ENCODE results near the gene WFIKKN1.
A peak's percentile ranks its signal among the peaks of the same experiment; 100 is the strongest.

The WFIKKN1 gene

DNA sequence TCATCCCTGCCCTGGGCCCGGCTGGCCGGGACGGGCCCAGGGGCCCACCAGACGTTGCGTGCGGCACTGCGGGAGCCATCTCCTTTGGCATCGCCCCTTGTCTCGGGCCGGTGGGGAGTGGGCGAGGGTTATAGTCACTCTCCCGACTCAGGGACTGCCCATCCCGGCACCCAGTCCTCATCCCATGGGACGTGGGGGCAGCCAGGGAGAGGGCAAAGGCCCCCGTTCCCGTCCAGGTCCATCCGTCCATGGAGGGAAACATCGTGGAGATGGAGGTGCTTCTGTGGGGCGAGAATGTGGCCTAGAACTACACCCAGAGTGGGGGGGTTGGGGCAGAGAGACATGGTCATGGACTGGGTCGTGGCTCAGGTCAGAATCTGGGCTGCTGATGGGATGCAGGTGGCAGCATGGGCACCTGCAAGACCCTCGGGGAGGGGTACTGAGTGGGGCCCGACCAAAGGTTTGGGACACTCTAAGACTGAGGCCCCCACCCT, 15.9 kb downstream of the WFIKKN1 start:
- Histone ChIP-seq H3K4me3 (ENCODE audit: low read depth, low read length) (no peak overlapping the region), H3K4me1 (peaks cover 2% of the 10 kb centered on the region; the same call in 1 of the 2 replicates), H3K27me3 (no peaks in the 10 kb centered on the region), H3K36me3 (no peaks in the 10 kb centered on the region), H3K9me3 (no peaks in the 10 kb centered on the region)
- no peak for DNase-seq
- TF ChIP-seq, protein P1, sequence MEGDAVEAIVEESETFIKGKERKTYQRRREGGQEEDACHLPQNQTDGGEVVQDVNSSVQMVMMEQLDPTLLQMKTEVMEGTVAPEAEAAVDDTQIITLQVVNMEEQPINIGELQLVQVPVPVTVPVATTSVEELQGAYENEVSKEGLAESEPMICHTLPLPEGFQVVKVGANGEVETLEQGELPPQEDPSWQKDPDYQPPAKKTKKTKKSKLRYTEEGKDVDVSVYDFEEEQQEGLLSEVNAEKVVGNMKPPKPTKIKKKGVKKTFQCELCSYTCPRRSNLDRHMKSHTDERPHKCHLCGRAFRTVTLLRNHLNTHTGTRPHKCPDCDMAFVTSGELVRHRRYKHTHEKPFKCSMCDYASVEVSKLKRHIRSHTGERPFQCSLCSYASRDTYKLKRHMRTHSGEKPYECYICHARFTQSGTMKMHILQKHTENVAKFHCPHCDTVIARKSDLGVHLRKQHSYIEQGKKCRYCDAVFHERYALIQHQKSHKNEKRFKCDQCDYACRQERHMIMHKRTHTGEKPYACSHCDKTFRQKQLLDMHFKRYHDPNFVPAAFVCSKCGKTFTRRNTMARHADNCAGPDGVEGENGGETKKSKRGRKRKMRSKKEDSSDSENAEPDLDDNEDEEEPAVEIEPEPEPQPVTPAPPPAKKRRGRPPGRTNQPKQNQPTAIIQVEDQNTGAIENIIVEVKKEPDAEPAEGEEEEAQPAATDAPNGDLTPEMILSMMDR (IDR thresholded peaks at IDR 0.05; ENCODE audit: low read depth, low read length), result no peak

DNA sequence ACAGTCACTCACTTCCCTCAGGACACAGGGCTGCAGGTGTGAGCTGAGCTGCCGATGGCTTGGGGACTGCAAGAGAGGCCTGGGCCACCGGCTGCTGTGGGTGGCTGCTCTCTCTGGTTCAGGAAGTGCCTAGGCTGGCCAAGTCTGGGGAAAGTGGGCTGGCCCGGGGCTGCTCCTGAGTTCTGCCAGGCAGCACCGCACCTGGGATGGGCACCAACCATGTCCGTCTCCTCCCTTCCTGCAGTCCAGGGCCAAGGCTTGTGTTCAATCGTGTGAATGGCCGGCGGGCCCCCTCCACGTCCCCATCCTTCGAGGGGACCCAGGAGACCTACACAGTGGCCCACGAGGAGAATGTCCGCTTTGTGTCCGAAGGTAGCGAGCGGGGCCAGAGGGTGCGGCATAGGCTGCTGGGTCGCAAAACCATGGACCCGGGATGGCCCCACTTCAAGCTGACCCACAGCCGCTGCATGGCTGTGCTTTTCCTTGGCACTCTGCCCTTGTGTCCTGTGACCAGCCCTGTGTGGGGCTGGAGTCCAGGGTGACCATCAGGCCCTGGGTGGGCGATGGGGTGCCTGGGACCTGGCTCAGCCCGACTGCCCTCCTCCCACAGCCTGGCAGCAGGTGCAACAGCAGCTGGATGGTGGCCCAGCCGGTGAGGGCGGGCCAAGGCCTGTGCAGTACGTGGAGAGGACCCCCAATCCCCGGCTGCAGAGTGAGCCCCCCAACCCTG, 16.6 kb downstream of the WFIKKN1 start:
- H3K9me3 ChIP-seq, result no peaks in the 10 kb centered on the region
- H3K36me3 ChIP-seq, result no peaks in the 10 kb centered on the region
- H3K4me1 ChIP-seq, result peaks cover 2% of the 10 kb centered on the region; the same call in 1 of the 2 replicates
- TF ChIP-seq, protein P1 (IDR thresholded peaks at IDR 0.05; ENCODE audit: low read depth, low read length), result no peak
- no peak overlapping the region for H3K4me3 ChIP-seq (ENCODE audit: low read depth, low read length)
- no peak for DNase-seq
- no peaks in the 10 kb centered on the region for H3K27me3 ChIP-seq

DNA sequence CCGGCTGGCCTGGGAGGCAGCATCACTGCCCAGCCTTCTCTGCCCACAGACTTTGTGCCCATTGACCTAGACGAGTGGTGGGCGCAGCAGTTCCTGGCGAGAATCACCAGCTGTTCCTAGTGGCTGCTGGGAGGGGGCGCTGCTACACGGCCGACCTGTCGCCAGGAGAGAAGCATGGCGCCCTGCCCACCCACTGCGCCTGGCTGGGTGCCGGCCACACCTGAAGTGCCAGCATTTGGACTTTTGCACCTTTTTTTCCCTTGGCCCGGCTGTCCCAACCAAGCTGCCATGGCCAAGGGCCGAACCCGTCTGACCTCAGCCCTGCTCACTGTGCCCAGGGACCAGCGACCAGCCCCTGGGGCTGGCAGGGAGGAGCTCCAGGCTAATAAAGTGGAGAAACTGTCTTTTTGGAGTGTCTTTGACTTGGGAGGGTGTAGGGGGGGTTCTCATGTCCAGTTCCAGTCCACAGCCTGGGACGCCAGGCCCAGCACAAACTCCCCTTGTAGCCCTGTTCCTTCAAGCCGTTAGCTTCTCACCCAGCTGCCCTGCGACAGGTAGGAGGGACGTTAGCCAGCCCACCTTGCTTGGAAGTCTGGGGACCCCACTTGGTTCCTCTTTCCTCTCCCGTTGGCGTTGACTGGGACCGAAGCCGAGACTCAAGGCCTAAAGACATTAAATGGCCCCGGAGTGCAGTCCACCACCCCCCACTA, 17.4 kb downstream of the WFIKKN1 start:
- H3K36me3 ChIP-seq, result no peaks in the 10 kb centered on the region
- H3K4me3 ChIP-seq (ENCODE audit: low read depth, low read length), result peak overlapping the region; percentile 82
- no peaks in the 10 kb centered on the region for H3K4me1 ChIP-seq
- DNase-seq, result peak; percentile 79
- H3K27me3 ChIP-seq, result no peaks in the 10 kb centered on the region
- H3K9me3 ChIP-seq, result no peaks in the 10 kb centered on the region
- TF ChIP-seq, protein P1 (IDR thresholded peaks at IDR 0.05; ENCODE audit: low read depth, low read length), result peak; percentile 65

DNA sequence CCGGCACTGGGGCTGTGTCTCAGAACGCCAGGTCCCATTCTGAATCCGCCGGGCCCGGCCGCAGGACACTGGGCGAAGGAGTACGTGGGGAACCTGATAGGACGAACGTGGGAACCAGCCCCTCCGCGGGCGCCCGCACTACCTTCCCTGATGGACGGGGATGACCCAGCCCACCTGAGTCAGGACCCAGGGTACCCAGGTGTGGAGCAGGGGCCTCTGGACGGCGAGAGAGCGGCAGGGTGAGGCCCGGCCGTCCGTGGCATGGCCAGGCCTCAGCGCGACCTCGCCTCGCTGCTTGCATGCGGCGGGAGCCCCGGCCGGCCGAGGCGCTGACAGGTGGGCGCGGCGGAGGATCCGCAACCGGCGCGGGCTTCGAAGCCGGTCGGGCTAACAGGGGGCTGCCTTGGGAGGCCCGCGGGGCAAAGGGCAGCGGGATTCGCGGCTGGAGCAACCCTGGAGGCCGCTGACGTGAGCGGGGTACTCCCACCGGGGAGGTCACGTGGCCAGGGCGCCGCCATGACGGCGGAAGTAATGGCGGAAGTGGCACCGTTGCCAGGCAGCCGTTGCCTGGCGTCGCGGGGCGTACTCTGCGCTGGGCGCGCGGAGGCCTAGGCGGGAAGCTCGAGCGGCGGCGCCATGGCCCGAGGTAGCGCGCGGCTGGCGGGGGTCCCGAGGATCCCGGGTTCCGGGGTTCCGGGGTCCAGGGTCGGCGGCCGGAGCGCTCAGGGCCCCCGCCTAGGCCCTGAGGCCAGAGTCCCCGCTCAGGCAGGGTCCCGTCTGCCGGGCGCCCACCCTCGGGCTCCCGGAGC, 18.2 kb downstream of the WFIKKN1 start, which contains the start of gene WDR90:
TSS of gene WDR90 (plus strand) at position 585 of the 809 bp plus-strand sequence. CDS start at position 637, 52 bp downstream.
- peak within 1 kb of the TSS; percentile 82 for H3K4me3 ChIP-seq (ENCODE audit: low read depth, low read length)
- no peaks in the 10 kb centered on the region for H3K9me3 ChIP-seq
- H3K36me3 ChIP-seq, result no peaks in the 10 kb centered on the region; the same call in 1 of the 2 replicates
- TF ChIP-seq, protein P1 (IDR thresholded peaks at IDR 0.05; ENCODE audit: low read depth, low read length), result no peak
- no peaks in the 10 kb centered on the region for H3K27me3 ChIP-seq
- peak; percentile 97 for DNase-seq
- H3K4me1 ChIP-seq, result no peaks in the 10 kb centered on the region

DNA sequence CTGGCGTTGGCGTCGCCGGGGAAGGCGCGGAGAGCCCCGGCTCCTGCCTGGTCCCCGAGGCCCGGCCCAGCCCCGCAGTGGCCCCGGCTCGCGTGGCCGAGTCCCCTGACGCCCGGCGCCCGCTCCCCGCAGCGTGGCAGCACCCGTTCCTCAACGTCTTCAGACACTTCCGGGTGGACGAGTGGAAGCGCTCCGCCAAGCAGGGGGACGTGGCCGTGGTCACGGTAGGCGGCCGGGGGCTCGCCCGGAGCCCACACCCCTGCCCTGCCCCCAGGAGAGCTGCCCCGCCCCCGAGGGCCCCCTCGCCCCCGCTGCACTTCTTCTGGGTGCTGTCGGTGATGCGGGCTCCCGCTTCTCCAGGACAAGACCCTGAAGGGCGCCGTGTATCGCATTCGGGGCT, 18.8 kb downstream of the WFIKKN1 start:
- no peaks in the 10 kb centered on the region for H3K9me3 ChIP-seq
- H3K4me1 ChIP-seq, result no peaks in the 10 kb centered on the region
- H3K4me3 ChIP-seq (ENCODE audit: low read depth, low read length), result peak overlapping the region; percentile 82
- H3K36me3 ChIP-seq, result no peaks in the 10 kb centered on the region; the same call in 1 of the 2 replicates
- H3K27me3 ChIP-seq, result no peaks in the 10 kb centered on the region
- TF ChIP-seq, protein P1 (IDR thresholded peaks at IDR 0.05; ENCODE audit: low read depth, low read length), result no peak
- no peak for DNase-seq

All from BE2C (cell line).